Mammary epithelial cell (primary cell): Measurements from ENCODE around the gene PCGF5.

ENCODE experiments used
- CTCF ChIP-seq, 2 donors: IDR thresholded peaks in 1 of 2; conservative IDR thresholded peaks in 1 of 2; 2 replicates each; pipeline ENCODE4 v1.5.1; 2011 to 2012; ENCODE audit warnings: inconsistent platforms in 2 of 2, low read length in 2 of 2, mild to moderate bottlenecking in 2 of 2, control low read depth in 1 of 2, low read depth in 1 of 2; ENCODE audit not compliant: insufficient read depth in 1 of 2; ENCODE audit errors: extremely low read depth in 1 of 2
- EZH2 ChIP-seq: IDR thresholded peaks from 2 replicates; pipeline ENCODE4 v1.6.1; 2012; ENCODE audit warnings: low read length, inconsistent platforms, borderline replicate concordance

- TF ChIP-seq CTCF (conservative IDR thresholded peaks at IDR 0.05 in 1 of 2, IDR thresholded peaks at IDR 0.05 in 1 of 2; ENCODE audit: extremely low read depth in 1 of 2, insufficient read depth in 1 of 2, low read depth in 1 of 2, low read length in 2 of 2) (no peak), EZH2 (no peak)
These were observed 35.1 kb upstream of the PCGF5 start for GRCh38 chr10:91185239-91185875.
